ENCODE data around the gene IGLL5.
"Not testable (repeated sequence)": the region's sequence is repeated elsewhere in the genome, so short reads cannot be mapped to it uniquely, and the experiment has no call there.

Gene IGLL5

GRCh38 chr22:22895776-22896445, 8.3 kb downstream of the IGLL5 start:
- H3K9ac ChIP-seq (ENCODE audit: low read length), result no peak overlapping the region
- no peak overlapping the region for H3K27ac ChIP-seq (ENCODE audit: low read length)
- H3K27me3 ChIP-seq (ENCODE audit: low read depth, low read length), result no peaks in the 10 kb centered on the region
- H3K36me3 ChIP-seq (replicated peaks; ENCODE audit: low read depth, low read length), result no peaks in the 10 kb centered on the region
- H2AFZ ChIP-seq (ENCODE audit: low read depth, low read length), result no peak overlapping the region
- no peak overlapping the region for H3K4me3 ChIP-seq (ENCODE audit: low read length)
- H3K79me2 ChIP-seq (ENCODE audit: low read length), result no peaks in the 10 kb centered on the region; the same call in 1 of the 2 replicates
- H3K4me2 ChIP-seq (ENCODE audit: low read length), result no peak overlapping the region
- TF ChIP-seq EZH2phosphoT487 (IDR thresholded peaks at IDR 0.05; ENCODE audit: low read depth), result no peak
- TF ChIP-seq CTCF (IDR thresholded peaks at IDR 0.05; ENCODE audit: low read depth, low read length), result no peak
- no peaks in the 10 kb centered on the region for H4K20me1 ChIP-seq (ENCODE audit: insufficient read depth, low read length)
- H3K4me1 ChIP-seq (ENCODE audit: low read length), result peaks cover 2% of the 10 kb centered on the region; the same call in 1 of the 2 replicates
- no peaks in the 10 kb centered on the region for H3K9me3 ChIP-seq (ENCODE audit: insufficient read depth, low read length)

- Histone ChIP-seq H3K79me2 (ENCODE audit: low read length) (peaks cover 3% of the 10 kb centered on the region), H3K9me3 (ENCODE audit: insufficient read depth, low read length) (peaks cover 3% of the 10 kb centered on the region; the same call in 1 of the 2 replicates), H3K4me1 (ENCODE audit: low read length) (peaks cover 7% of the 10 kb centered on the region), H3K4me3 (ENCODE audit: low read length) (no peak overlapping the region), H3K9ac (ENCODE audit: low read length) (no peak overlapping the region), H4K20me1 (ENCODE audit: insufficient read depth, low read length) (no peaks in the 10 kb centered on the region), H2AFZ (ENCODE audit: low read depth, low read length) (no peak overlapping the region), H3K27ac (ENCODE audit: low read length) (no peak overlapping the region), H3K36me3 (replicated peaks; ENCODE audit: low read depth, low read length) (no peaks in the 10 kb centered on the region), H3K4me2 (ENCODE audit: low read length) (no peak overlapping the region), H3K27me3 (ENCODE audit: low read depth, low read length) (no peaks in the 10 kb centered on the region)
- TF ChIP-seq CTCF (IDR thresholded peaks at IDR 0.05; ENCODE audit: low read depth, low read length) (no peak), EZH2phosphoT487 (IDR thresholded peaks at IDR 0.05; ENCODE audit: low read depth) (no peak)
Measured at GRCh38 chr22:22896601-22897000, 9.0 kb downstream of the IGLL5 start.

GRCh38 chr22:22897091-22897490, 9.5 kb downstream of the IGLL5 start:
- TF ChIP-seq CTCF (IDR thresholded peaks at IDR 0.05; ENCODE audit: low read depth, low read length) (no peak), EZH2phosphoT487 (IDR thresholded peaks at IDR 0.05; ENCODE audit: low read depth) (no peak)
- Histone ChIP-seq H3K4me1 (ENCODE audit: low read length) (peaks cover 12% of the 10 kb centered on the region), H3K9ac (ENCODE audit: low read length) (no peak overlapping the region), H2AFZ (ENCODE audit: low read depth, low read length) (no peak overlapping the region), H3K27ac (ENCODE audit: low read length) (no peak overlapping the region), H3K36me3 (replicated peaks; ENCODE audit: low read depth, low read length) (no peaks in the 10 kb centered on the region), H3K27me3 (ENCODE audit: low read depth, low read length) (no peaks in the 10 kb centered on the region), H3K79me2 (ENCODE audit: low read length) (peaks cover 8% of the 10 kb centered on the region), H3K4me2 (ENCODE audit: low read length) (no peak overlapping the region), H3K9me3 (ENCODE audit: insufficient read depth, low read length) (peaks cover 4% of the 10 kb centered on the region; the same call in 1 of the 2 replicates), H3K4me3 (ENCODE audit: low read length) (no peak overlapping the region), H4K20me1 (ENCODE audit: insufficient read depth, low read length) (no peaks in the 10 kb centered on the region)

GRCh38 chr22:22897947-22898346, 10.3 kb downstream of the IGLL5 start:
- Histone ChIP-seq H3K27me3 (ENCODE audit: low read depth, low read length) (no peaks in the 10 kb centered on the region), H3K9ac (ENCODE audit: low read length) (no peak overlapping the region), H3K36me3 (replicated peaks; ENCODE audit: low read depth, low read length) (no peaks in the 10 kb centered on the region), H3K79me2 (ENCODE audit: low read length) (peaks cover 17% of the 10 kb centered on the region), H3K9me3 (ENCODE audit: insufficient read depth, low read length) (peaks cover 4% of the 10 kb centered on the region; the same call in 1 of the 2 replicates), H2AFZ (ENCODE audit: low read depth, low read length) (no peak overlapping the region), H3K4me3 (ENCODE audit: low read length) (no peak overlapping the region), H4K20me1 (ENCODE audit: insufficient read depth, low read length) (no peaks in the 10 kb centered on the region), H3K4me2 (ENCODE audit: low read length) (no peak overlapping the region), H3K4me1 (ENCODE audit: low read length) (peaks cover 20% of the 10 kb centered on the region), H3K27ac (ENCODE audit: low read length) (no peak overlapping the region)
- TF ChIP-seq CTCF (IDR thresholded peaks at IDR 0.05; ENCODE audit: low read depth, low read length) (no peak), EZH2phosphoT487 (IDR thresholded peaks at IDR 0.05; ENCODE audit: low read depth) (no peak)

GRCh38 chr22:22898411-22898950, 10.9 kb downstream of the IGLL5 start:
- H3K27me3 ChIP-seq (ENCODE audit: low read depth, low read length); H2AFZ ChIP-seq (ENCODE audit: low read depth, low read length); H3K9me3 ChIP-seq (ENCODE audit: insufficient read depth, low read length); H3K4me2 ChIP-seq (ENCODE audit: low read length); H4K20me1 ChIP-seq (ENCODE audit: insufficient read depth, low read length); H3K4me3 ChIP-seq (ENCODE audit: low read length); H3K36me3 ChIP-seq (replicated peaks; ENCODE audit: low read depth, low read length): not testable (repeated sequence)
- Histone ChIP-seq H3K27ac (ENCODE audit: low read length) (peak overlapping the region; percentile 72), H3K9ac (ENCODE audit: low read length) (peak overlapping the region; percentile 57; the same call in 1 of the 2 replicates), H3K4me1 (ENCODE audit: low read length) (peaks cover 26% of the 10 kb centered on the region), H3K79me2 (ENCODE audit: low read length) (peaks cover 21% of the 10 kb centered on the region)
